C4-2B (cell line): Measurements from ENCODE around the gene PROSER1.

ENCODE experiments used
- CTCF ChIP-seq: fragments of 450-650 bp; conservative IDR thresholded peaks from 2 replicates; pipeline ENCODE4 v1.5.1; 2017; ENCODE audit warnings: mild to moderate bottlenecking
- ZFX ChIP-seq: fragments of 450-650 bp; IDR thresholded peaks from 2 replicates; pipeline ENCODE4 v1.6.1; 2017

GRCh38 chr13:39023761-39024160 is 14.1 kb downstream of the PROSER1 start:
- TF ChIP-seq CTCF (no peak), ZFX (no peak)
